WTC11 (cell line): ENCODE results near the gene ATG9B. TPM values are rescaled to one million over a fixed set of nuclear protein-coding genes. Genes with fewer than 3 reads are reported as not detected.

ENCODE experiments used
- ATAC-seq: fragments of 200-7000 bp; cut with Tn5 transposase; 2 replicates; pipeline ENCODE4 v1.10.0; 2021; ENCODE audit warnings: mild to moderate bottlenecking, moderate library complexity
- CTCF ChIA-PET: fragments of 300-600 bp; sonication (Branson Sonifier 250); formaldehyde crosslinking; loops from one replicate; lab custom pipeline; 2021; ENCODE audit warnings: antibody characterized with exemption; lab: Charles Lee
- POLR2A ChIA-PET: fragments of 350-600 bp; sonication (Branson Sonifier 250); formaldehyde crosslinking; loops from one replicate; lab custom pipeline; 2021; ENCODE audit warnings: antibody characterized with exemption; lab: Charles Lee
- DNase-seq: peaks from one replicate; pipeline ENCODE4 v3.0.0; 2021; ENCODE audit warnings: low spot score
- H3K27ac Mint-ChIP-seq: 2 replicates; pipeline ENCODE4 v1.8.0; 2021; ENCODE audit warnings: mixed read lengths
- H3K27me3 Mint-ChIP-seq: 2 replicates; pipeline ENCODE4 v1.8.0; 2021; ENCODE audit warnings: low read depth, mild to moderate bottlenecking, moderate library complexity, mixed read lengths
- H3K36me3 Mint-ChIP-seq: 2 replicates; pipeline ENCODE4 v1.8.0; 2021; ENCODE audit warnings: mixed read lengths
- H3K4me1 Mint-ChIP-seq: 2 replicates; pipeline ENCODE4 v1.8.0; 2022; ENCODE audit warnings: mixed read lengths
- H3K4me3 Mint-ChIP-seq: 2 replicates; pipeline ENCODE4 v1.8.0; 2021; ENCODE audit warnings: mild to moderate bottlenecking, moderate library complexity, mixed read lengths
- H3K9me3 Mint-ChIP-seq: 2 replicates; pipeline ENCODE4 v1.8.0; 2021; ENCODE audit warnings: mixed read lengths
- CREB1 ChIP-seq: sonication (generic); formaldehyde crosslinking; IDR thresholded peaks from 2 replicates; pipeline ENCODE4 v1.8.0; 2023; ENCODE audit warnings: mild to moderate bottlenecking, missing genetic modification reagents
- GTF2I ChIP-seq: fragments of 250-450 bp; sonication (Bioruptor Pico); conservative IDR thresholded peaks from 2 replicates; pipeline ENCODE4 v1.4.0; 2021; ENCODE audit warnings: mild to moderate bottlenecking
- NFE2L1 ChIP-seq: sonication (generic); formaldehyde crosslinking; IDR thresholded peaks from 2 replicates; pipeline ENCODE4 v1.8.1; 2023; ENCODE audit warnings: missing genetic modification reagents
- NR1H2 ChIP-seq: sonication (generic); formaldehyde crosslinking; IDR thresholded peaks from 2 replicates; pipeline ENCODE4 v1.9.0; 2021; ENCODE audit warnings: mild to moderate bottlenecking, moderate library complexity, missing genetic modification reagents
- NR3C1 ChIP-seq: sonication (generic); formaldehyde crosslinking; conservative IDR thresholded peaks from 2 replicates; pipeline ENCODE4 v1.8.1; 2023; ENCODE audit warnings: low read depth, mild to moderate bottlenecking, missing genetic modification reagents
- SMAD3 ChIP-seq: sonication (generic); formaldehyde crosslinking; IDR thresholded peaks from 2 replicates; pipeline ENCODE4 v1.8.0; 2022; ENCODE audit warnings: missing genetic modification reagents, mild to moderate bottlenecking, borderline replicate concordance
- SMAD4 ChIP-seq: sonication (generic); formaldehyde crosslinking; IDR thresholded peaks from 2 replicates; pipeline ENCODE4 v1.8.0; 2022; ENCODE audit warnings: mild to moderate bottlenecking, missing genetic modification reagents
- TEAD4 ChIP-seq: sonication (generic); formaldehyde crosslinking; IDR thresholded peaks from 2 replicates; pipeline ENCODE4 v1.8.0; 2022; ENCODE audit warnings: mild to moderate bottlenecking, missing genetic modification reagents
- ZBTB43 ChIP-seq: sonication (generic); formaldehyde crosslinking; IDR thresholded peaks from 2 replicates; pipeline ENCODE4 v1.8.1; 2023; ENCODE audit warnings: mild to moderate bottlenecking, missing genetic modification reagents
- ZNF416 ChIP-seq: fragments of 250-450 bp; sonication (Bioruptor Pico); IDR thresholded peaks from 2 replicates; pipeline ENCODE4 v1.9.0; 2021; ENCODE audit warnings: mild to moderate bottlenecking, inconsistent platforms
- ZNF423 ChIP-seq: fragments of 250-450 bp; sonication (Bioruptor Pico); IDR thresholded peaks from 2 replicates; pipeline ENCODE4 v2.1.2; 2022; ENCODE audit warnings: mild to moderate bottlenecking, moderate library complexity
- ZSCAN18 ChIP-seq: fragments of 250-450 bp; sonication (Bioruptor Pico); IDR thresholded peaks from 2 replicates; pipeline ENCODE4 v2.1.2; 2022; ENCODE audit warnings: mild to moderate bottlenecking, moderate library complexity
- total RNA-seq: library from RNA; stranded (reverse); gene quantifications from 3 replicates; pipeline ENCODE4 v1.2.3, GENCODE V29; 2021
- TF ChIP-seq, protein P1 (sequence below): sonication (generic); formaldehyde crosslinking; IDR thresholded peaks from 2 replicates; pipeline ENCODE4 v1.8.0; 2022; ENCODE audit warnings: missing genetic modification reagents
- TF ChIP-seq, protein P2 (sequence below): sonication (generic); formaldehyde crosslinking; IDR thresholded peaks from 2 replicates; pipeline ENCODE4 v1.8.1; 2023; ENCODE audit warnings: mild to moderate bottlenecking, missing genetic modification reagents, moderate library complexity

ATG9B gene
- total RNA-seq, 1 experiment from 2014 or later = 2.4 TPM

DNA sequence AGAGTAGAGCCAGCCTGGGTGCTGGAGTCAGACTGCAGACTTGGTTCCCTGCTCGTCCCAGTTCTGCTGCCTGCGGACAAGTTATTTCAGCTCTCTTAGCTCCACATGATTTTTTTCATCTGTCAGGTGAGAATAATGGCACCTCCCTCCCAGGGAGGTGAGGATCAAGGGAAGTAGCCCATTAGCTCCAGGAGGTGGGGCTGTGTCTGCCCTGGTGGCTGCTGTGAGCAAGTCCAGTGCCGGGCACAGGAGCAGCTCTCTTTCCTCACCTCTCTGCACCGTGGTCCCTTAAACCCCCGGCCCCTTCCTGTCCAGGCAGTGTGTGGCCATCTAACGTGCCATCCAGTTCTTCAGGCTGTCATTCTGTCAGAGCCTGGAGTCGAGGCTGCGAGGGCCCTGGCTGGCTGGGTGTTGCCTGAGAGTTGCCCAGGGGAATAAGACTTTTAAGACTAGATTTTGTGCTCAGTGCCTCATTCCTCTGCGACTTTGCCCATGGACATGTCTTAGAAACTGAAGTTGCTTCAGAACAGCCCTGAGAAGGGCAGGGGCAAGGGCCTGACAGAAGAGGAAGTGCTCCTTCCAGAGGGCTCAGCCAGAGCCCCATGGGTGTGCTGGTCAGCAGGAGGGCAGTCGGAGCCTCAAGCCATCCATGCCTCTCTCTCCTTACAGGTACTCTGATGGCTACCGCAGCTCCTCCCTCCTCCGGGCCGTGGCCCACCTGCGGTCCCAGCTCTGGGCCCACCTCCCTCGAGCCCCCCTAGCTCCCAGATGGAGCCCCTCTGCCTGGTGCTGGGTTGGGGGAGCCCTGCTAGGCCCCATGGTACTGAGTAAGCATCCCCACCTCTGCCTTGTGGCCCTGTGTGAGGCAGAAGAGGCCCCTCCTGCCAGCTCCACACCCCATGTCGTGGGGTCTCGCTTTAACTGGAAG is 8.9 kb upstream of the ATG9B start:
- no peak overlapping the region for H3K27ac Mint-ChIP-seq
- POLR2A ChIA-PET = interaction anchor here (1.2 kb wide), 1 partner anchor 18 kb away, joined by 3 read pairs; no protein-coding TSS in a partner anchor
- CTCF ChIA-PET = interaction anchor here (0.7 to 4.4 kb wide), 19 partner anchors 13 to 211 kb away, joined by 3 to 32 read pairs (median 4); partner anchors contain the start of gene CDK5
- H3K4me3 Mint-ChIP-seq = no peak overlapping the region
- H3K36me3 Mint-ChIP-seq = no peaks in the 10 kb centered on the region
- peaks cover 7% of the 10 kb centered on the region for H3K4me1 Mint-ChIP-seq
- no peak for ATAC-seq
- H3K9me3 Mint-ChIP-seq = no peaks in the 10 kb centered on the region
- TF ChIP-seq ZNF416 (CRISPR knock-in tag) (no peak), NR1H2 (CRISPR knock-in tag) (no peak), CREB1 (CRISPR knock-in tag) (no peak), ZBTB43 (CRISPR knock-in tag) (no peak), SMAD4 (CRISPR knock-in tag) (no peak), TEAD4 (CRISPR knock-in tag) (no peak), GTF2I (CRISPR knock-in tag) (no peak), ZNF423 (no peak), ZSCAN18 (CRISPR knock-in tag) (no peak), NR3C1 (no peak)
- TF ChIP-seq, protein P1, sequence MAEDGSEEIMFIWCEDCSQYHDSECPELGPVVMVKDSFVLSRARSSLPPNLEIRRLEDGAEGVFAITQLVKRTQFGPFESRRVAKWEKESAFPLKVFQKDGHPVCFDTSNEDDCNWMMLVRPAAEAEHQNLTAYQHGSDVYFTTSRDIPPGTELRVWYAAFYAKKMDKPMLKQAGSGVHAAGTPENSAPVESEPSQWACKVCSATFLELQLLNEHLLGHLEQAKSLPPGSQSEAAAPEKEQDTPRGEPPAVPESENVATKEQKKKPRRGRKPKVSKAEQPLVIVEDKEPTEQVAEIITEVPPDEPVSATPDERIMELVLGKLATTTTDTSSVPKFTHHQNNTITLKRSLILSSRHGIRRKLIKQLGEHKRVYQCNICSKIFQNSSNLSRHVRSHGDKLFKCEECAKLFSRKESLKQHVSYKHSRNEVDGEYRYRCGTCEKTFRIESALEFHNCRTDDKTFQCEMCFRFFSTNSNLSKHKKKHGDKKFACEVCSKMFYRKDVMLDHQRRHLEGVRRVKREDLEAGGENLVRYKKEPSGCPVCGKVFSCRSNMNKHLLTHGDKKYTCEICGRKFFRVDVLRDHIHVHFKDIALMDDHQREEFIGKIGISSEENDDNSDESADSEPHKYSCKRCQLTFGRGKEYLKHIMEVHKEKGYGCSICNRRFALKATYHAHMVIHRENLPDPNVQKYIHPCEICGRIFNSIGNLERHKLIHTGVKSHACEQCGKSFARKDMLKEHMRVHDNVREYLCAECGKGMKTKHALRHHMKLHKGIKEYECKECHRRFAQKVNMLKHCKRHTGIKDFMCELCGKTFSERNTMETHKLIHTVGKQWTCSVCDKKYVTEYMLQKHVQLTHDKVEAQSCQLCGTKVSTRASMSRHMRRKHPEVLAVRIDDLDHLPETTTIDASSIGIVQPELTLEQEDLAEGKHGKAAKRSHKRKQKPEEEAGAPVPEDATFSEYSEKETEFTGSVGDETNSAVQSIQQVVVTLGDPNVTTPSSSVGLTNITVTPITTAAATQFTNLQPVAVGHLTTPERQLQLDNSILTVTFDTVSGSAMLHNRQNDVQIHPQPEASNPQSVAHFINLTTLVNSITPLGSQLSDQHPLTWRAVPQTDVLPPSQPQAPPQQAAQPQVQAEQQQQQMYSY (CRISPR knock-in tag) = no peak
- TF ChIP-seq, protein P2, sequence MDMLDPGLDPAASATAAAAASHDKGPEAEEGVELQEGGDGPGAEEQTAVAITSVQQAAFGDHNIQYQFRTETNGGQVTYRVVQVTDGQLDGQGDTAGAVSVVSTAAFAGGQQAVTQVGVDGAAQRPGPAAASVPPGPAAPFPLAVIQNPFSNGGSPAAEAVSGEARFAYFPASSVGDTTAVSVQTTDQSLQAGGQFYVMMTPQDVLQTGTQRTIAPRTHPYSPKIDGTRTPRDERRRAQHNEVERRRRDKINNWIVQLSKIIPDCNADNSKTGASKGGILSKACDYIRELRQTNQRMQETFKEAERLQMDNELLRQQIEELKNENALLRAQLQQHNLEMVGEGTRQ (CRISPR knock-in tag) = no peak
- H3K27me3 Mint-ChIP-seq = no peaks in the 10 kb centered on the region
- DNase-seq = no peak

GRCh38 chr7:151031011-151031410 is 6.7 kb upstream of the ATG9B start:
- H3K27me3 Mint-ChIP-seq = no peaks in the 10 kb centered on the region
- no peak for ATAC-seq
- ChIA-PET CTCF (interaction anchor here (4.4 kb wide), 1 partner anchor 13 kb away, joined by 32 read pairs; no protein-coding TSS in a partner anchor), POLR2A (no interaction called here)
- H3K9me3 Mint-ChIP-seq = no peaks in the 10 kb centered on the region
- no peaks in the 10 kb centered on the region for H3K36me3 Mint-ChIP-seq
- H3K4me3 Mint-ChIP-seq = no peak overlapping the region
- no peak overlapping the region for H3K27ac Mint-ChIP-seq
- DNase-seq = no peak
- H3K4me1 Mint-ChIP-seq = peaks cover 24% of the 10 kb centered on the region
- no peak for TF ChIP-seq NFE2L1 (CRISPR knock-in tag)
- TF ChIP-seq, protein P2 (CRISPR knock-in tag) = no peak
- no peak for TF ChIP-seq SMAD3 (CRISPR knock-in tag)
